Measurements from ENCODE around the gene GARRE1.

The GARRE1 gene

DNA sequence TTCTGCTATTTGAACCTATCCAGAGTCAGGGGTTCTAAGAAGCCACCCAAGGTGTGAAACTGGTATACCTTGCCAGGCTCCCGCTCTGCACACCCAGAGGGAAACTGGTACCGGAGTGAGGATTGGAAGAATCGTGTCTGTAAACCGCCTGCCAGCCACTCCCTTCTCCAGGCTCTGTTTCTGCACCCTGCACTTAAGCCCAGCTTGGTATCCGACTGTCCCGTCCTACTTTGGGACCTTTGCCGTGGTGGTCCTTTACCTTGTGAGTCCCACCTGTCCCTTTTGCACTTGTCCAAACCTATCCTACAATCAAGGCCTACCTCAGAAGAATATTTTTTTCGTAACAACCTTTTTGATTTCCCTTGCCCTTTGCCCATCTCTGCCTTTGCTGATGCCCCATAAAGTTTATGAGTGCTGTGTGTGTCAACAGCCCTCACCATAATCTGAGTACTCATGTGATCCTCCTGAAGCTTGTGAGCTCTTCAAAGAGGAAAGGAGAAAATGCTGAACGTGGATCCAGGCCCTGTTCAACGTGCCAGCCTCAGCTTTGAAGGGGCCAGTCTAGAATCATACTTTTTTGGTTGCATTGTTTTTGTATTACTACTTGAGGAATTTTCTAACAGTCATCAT is 44.7 kb downstream of the GARRE1 start:
- DNase-seq (ENCODE audit: extremely low read depth, low read depth) = no peak
- H3K4me3 ChIP-seq (replicated peaks; ENCODE audit: low read depth, low read length) = no peak overlapping the region
- no peak for TF ChIP-seq CTCF (IDR thresholded peaks at IDR 0.05; ENCODE audit: low read depth, low read length, missing control alignments)

GRCh38 chr19:34299576-34299975 is 45.2 kb downstream of the GARRE1 start:
- H3K4me3 ChIP-seq (replicated peaks; ENCODE audit: low read depth, low read length) = no peak overlapping the region
- no peak for TF ChIP-seq CTCF (IDR thresholded peaks at IDR 0.05; ENCODE audit: low read depth, low read length, missing control alignments)
- DNase-seq (ENCODE audit: extremely low read depth, low read depth) = no peak

- no peak for TF ChIP-seq CTCF (IDR thresholded peaks at IDR 0.05; ENCODE audit: low read depth, low read length, missing control alignments)
- no peak for DNase-seq (ENCODE audit: extremely low read depth, low read depth)
- no peak overlapping the region for H3K4me3 ChIP-seq (replicated peaks; ENCODE audit: low read depth, low read length)
Observed at GRCh38 chr19:34300380-34300779, 46.0 kb downstream of the GARRE1 start.

DNA sequence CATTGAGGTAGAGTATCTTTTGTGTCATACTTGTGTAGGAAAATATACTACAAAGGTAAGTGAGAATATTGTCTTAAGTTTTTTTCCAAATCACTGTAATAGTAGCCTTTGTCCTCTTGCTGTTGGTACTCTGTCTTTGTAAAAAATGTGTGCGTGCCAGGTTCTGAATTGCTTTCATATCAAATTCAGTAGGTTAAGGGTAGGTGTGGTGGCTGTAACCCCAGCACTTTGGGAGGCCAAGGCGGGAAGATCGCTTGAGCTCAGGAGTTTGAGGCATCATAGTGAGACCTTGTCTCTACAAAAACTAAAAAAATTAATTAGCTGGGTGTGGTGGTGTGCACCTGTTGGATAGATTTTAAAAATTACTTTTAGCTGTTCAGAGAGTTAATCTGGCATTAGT is 46.6 kb downstream of the GARRE1 start:
- DNase-seq (ENCODE audit: extremely low read depth, low read depth) = no peak
- no peak for TF ChIP-seq CTCF (IDR thresholded peaks at IDR 0.05; ENCODE audit: low read depth, low read length, missing control alignments)
- no peak overlapping the region for H3K4me3 ChIP-seq (replicated peaks; ENCODE audit: low read depth, low read length)

Data from HFF-Myc (cell line).